HG02852 (cell line): ENCODE results near the gene ANKRD17.
A peak's percentile ranks its signal among the peaks of the same experiment; 100 is the strongest.

Experiments
- ATAC-seq: cut with Tn5 transposase; IDR thresholded peaks from one replicate; pipeline ENCODE4 v1.9.1; 2021; ENCODE audit warnings: mild to moderate bottlenecking, moderate library complexity; ENCODE audit not compliant: unreplicated experiment

Gene ANKRD17

GRCh38 chr4:73055241-73055897 is 203.2 kb downstream of the ANKRD17 start:
- peak; percentile 94 for ATAC-seq

GRCh38 chr4:73053974-73054480 is 204.6 kb downstream of the ANKRD17 start:
- ATAC-seq: no peak

- ATAC-seq: no peak
These were observed 205.5 kb downstream of the ANKRD17 start for GRCh38 chr4:73053076-73053475.

- no peak for ATAC-seq
These were observed 207.0 kb downstream of the ANKRD17 start for GRCh38 chr4:73051625-73052024.

GRCh38 chr4:73045879-73046278 is 212.7 kb downstream of the ANKRD17 start:
- ATAC-seq: no peak

- no peak for ATAC-seq
These were observed 221.5 kb downstream of the ANKRD17 start for GRCh38 chr4:73037057-73037456.

- ATAC-seq: no peak
These were observed 222.5 kb downstream of the ANKRD17 start for GRCh38 chr4:73036123-73036522.

- no peak for ATAC-seq
These were observed 223.7 kb downstream of the ANKRD17 start for GRCh38 chr4:73034896-73035295.

GRCh38 chr4:73028621-73029020 is 230.0 kb downstream of the ANKRD17 start:
- ATAC-seq: no peak
